CD4-positive, alpha-beta memory T cell (primary cell): Measurements from ENCODE around the gene DMAC2L. TPM values are rescaled to one million over a fixed set of nuclear protein-coding genes. Genes with fewer than 3 reads are reported as not detected.
A peak's percentile ranks its signal among the peaks of the same experiment; 100 is the strongest.

Experiments used
- CTCF ChIA-PET: fragments of 350-600 bp; sonication (Branson Sonifier 250); formaldehyde crosslinking; loops from one replicate; lab custom pipeline; 2021; ENCODE audit warnings: inconsistent platforms; ENCODE audit not compliant: partially characterized antibody; lab: Charles Lee
- POLR2A ChIA-PET: fragments of 350-600 bp; sonication (Branson Sonifier 250); formaldehyde crosslinking; loops from one replicate; lab custom pipeline; 2021; ENCODE audit not compliant: partially characterized antibody; lab: Charles Lee
- DNase-seq, 5 donors: peaks; one replicate each; pipeline versions ENCODE4 v3.0.0 to v3.0.0-alpha.2; 2020 to 2022; ENCODE audit warnings: mixed read lengths in 1 of 5
- H3K27ac ChIP-seq: one replicate; pipeline ENCODE4 v1.7.0; 2013; ENCODE audit warnings: low read depth, low read length
- H3K27me3 ChIP-seq: 2 replicates; pipeline ENCODE4 v1.7.0; 2013; ENCODE audit warnings: mild to moderate bottlenecking, low read length, moderate library complexity; ENCODE audit not compliant: insufficient read depth
- H3K36me3 ChIP-seq: 2 replicates; pipeline ENCODE4 v1.7.0; 2013; ENCODE audit warnings: mild to moderate bottlenecking, low read length, moderate library complexity; ENCODE audit not compliant: insufficient read depth
- H3K4me1 ChIP-seq: 2 replicates; pipeline ENCODE4 v1.7.0; 2013; ENCODE audit warnings: mild to moderate bottlenecking, low read length, moderate library complexity; ENCODE audit not compliant: insufficient read depth
- H3K4me3 ChIP-seq, 2 donors: one replicate each; pipeline ENCODE4 v1.7.0; 2013; ENCODE audit warnings: low read length in 2 of 2, mild to moderate bottlenecking in 1 of 2
- H3K9me3 ChIP-seq, 2 donors: one replicate each; pipeline ENCODE4 v1.7.0; 2013; ENCODE audit warnings: low read length in 2 of 2, control low read depth in 1 of 2; ENCODE audit not compliant: control insufficient read depth in 1 of 2
- H3K27ac Mint-ChIP-seq, 7 donors: one replicate each; pipeline ENCODE4 v1.8.0; 2020 to 2021; ENCODE audit warnings: mixed read lengths in 7 of 7, mild to moderate bottlenecking in 6 of 7, inconsistent platforms in 3 of 7, moderate library complexity in 3 of 7
- H3K27me3 Mint-ChIP-seq, 2 donors: one replicate each; pipeline ENCODE4 v1.8.0; 2020 to 2021; ENCODE audit warnings: mixed read lengths in 2 of 2
- H3K36me3 Mint-ChIP-seq, 2 donors: one replicate each; pipeline ENCODE4 v1.8.0; 2020 to 2021; ENCODE audit warnings: mixed read lengths in 2 of 2, inconsistent platforms in 1 of 2, mild to moderate bottlenecking in 1 of 2
- H3K4me1 Mint-ChIP-seq, 4 donors: one replicate each; pipeline ENCODE4 v1.8.0; 2020 to 2021; ENCODE audit warnings: mixed read lengths in 4 of 4, mild to moderate bottlenecking in 1 of 4
- H3K4me3 Mint-ChIP-seq, 8 donors: one replicate each; pipeline ENCODE4 v1.8.0; 2020 to 2021; ENCODE audit warnings: mixed read lengths in 8 of 8, mild to moderate bottlenecking in 7 of 8, moderate library complexity in 6 of 8, inconsistent platforms in 3 of 8
- H3K9me3 Mint-ChIP-seq, 8 donors: one replicate each; pipeline ENCODE4 v1.8.0; 2020 to 2021; ENCODE audit warnings: mixed read lengths in 8 of 8, mild to moderate bottlenecking in 5 of 8, inconsistent platforms in 3 of 8, moderate library complexity in 1 of 8
- intact Hi-C: fragments of 100-400 bp; cut with micrococcal nuclease; formaldehyde crosslinking; loops from one replicate; pipeline ENCODE4 v1.15.1; 2023
- polyA plus RNA-seq, 2 donors: library from polyadenylated mRNA; unstranded; fragments of 300-500 nt; fragmentation: Illumina TruSeq; gene quantifications; one replicate each; pipeline ENCODE4 v1.2.3, GENCODE V29; 2021
- total RNA-seq, 2 experiments: library from RNA; stranded (reverse); gene quantifications; one replicate each; pipeline ENCODE4 v1.2.3, GENCODE V29; 2021

DMAC2L gene
- total and polyA plus RNA-seq, 4 experiments from 2014 or later = 14.3 to 19.5 (median 17.4) TPM

DNA sequence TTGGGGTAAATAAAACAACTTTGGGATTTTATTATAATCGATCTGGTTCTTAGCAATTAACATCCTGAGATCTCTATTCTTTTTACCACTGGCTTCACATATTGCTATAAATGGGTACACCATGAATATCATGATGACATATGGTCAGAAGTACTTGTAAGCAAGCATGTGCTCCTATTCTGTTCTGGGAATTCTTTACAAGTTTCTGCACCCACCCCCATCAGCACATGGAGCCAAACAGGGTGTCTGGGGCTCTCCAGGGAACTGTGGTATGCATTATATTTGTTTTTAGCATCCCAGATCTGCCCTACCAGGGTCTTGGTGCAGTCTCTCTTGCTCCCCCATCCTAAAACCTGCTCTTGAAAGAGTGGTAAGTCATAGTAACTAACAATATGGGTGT is 31.3 kb downstream of the DMAC2L start:
- ChIA-PET POLR2A (no interaction called here), CTCF (no interaction called here)
- DNase-seq = no peak
- H3K36me3 ChIP-seq = peaks cover 6% of the 10 kb centered on the region
- H3K27me3 ChIP-seq = no peaks in the 10 kb centered on the region
- H3K27ac Mint-ChIP-seq = no peak overlapping the region
- no peak overlapping the region for H3K4me3 ChIP-seq
- no peaks in the 10 kb centered on the region for H3K4me1 ChIP-seq
- intact Hi-C loops = no loop called here
- H3K9me3 Mint-ChIP-seq = no peaks in the 10 kb centered on the region
- peaks cover 0 to 11% (median 6%) of the 10 kb centered on the region in 4 donors for H3K4me1 Mint-ChIP-seq
- H3K9me3 ChIP-seq = no peaks in the 10 kb centered on the region
- peaks cover 9 to 21% of the 10 kb centered on the region in 2 donors for H3K36me3 Mint-ChIP-seq
- H3K27ac ChIP-seq = no peak overlapping the region
- no peaks in the 10 kb centered on the region for H3K27me3 Mint-ChIP-seq
- H3K4me3 Mint-ChIP-seq = no peak overlapping the region

DNA sequence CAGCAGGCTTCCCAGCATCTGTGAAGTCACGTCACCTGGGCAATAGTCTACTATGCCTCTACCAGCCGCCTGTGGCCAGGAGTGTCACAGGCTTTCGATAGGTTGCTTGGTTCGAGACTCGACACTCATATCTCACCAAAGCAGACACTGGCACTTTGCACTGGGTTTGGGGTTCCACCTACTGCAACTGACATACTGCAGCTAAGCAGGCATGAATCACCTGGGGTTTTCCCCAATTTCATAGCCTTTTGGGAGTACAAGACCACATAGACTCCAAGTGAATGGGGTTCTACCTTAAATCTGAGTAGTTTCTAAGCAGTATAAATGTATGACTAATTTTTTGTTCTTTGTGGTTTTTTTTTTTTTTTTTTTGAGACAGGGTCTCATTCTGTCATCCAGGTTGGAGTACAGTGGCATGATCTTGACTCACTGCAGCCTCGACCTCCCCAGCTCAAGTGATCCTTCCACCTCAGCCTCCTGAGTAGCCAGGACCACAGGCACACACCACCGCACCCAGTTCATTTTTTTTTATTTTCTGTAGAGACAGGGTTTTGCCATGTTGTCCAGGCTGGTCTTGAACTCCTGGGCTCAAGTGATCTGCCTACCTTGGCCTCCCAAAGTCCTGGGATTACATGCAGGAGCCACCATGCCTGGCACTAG is 32.1 kb downstream of the DMAC2L start:
- H3K27me3 ChIP-seq = no peaks in the 10 kb centered on the region
- no peak overlapping the region for H3K4me3 Mint-ChIP-seq
- no peak overlapping the region for H3K4me3 ChIP-seq
- H3K4me1 ChIP-seq = no peaks in the 10 kb centered on the region
- CTCF ChIA-PET = interaction anchor here (0.8 kb wide), 1 partner anchor 23 kb away, joined by 3 read pairs; no protein-coding TSS in a partner anchor
- intact Hi-C loops = no loop called here
- H3K36me3 Mint-ChIP-seq = peaks cover 14 to 16% of the 10 kb centered on the region in 2 donors
- H3K9me3 ChIP-seq = no peaks in the 10 kb centered on the region
- H3K36me3 ChIP-seq = peaks cover 6% of the 10 kb centered on the region
- DNase-seq = peak in 1 of 5 donors; percentile 72
- POLR2A ChIA-PET = interaction anchor here (1.3 kb wide), 1 partner anchor 20 kb away, joined by 3 read pairs; no protein-coding TSS in a partner anchor
- H3K27ac ChIP-seq = no peak overlapping the region
- no peaks in the 10 kb centered on the region for H3K9me3 Mint-ChIP-seq
- peak overlapping the region in 5 of 7 donors; percentile 5 to 63 (median 18) for H3K27ac Mint-ChIP-seq
- H3K4me1 Mint-ChIP-seq = peaks cover 0 to 11% (median 6%) of the 10 kb centered on the region in 4 donors
- no peaks in the 10 kb centered on the region for H3K27me3 Mint-ChIP-seq

DNA sequence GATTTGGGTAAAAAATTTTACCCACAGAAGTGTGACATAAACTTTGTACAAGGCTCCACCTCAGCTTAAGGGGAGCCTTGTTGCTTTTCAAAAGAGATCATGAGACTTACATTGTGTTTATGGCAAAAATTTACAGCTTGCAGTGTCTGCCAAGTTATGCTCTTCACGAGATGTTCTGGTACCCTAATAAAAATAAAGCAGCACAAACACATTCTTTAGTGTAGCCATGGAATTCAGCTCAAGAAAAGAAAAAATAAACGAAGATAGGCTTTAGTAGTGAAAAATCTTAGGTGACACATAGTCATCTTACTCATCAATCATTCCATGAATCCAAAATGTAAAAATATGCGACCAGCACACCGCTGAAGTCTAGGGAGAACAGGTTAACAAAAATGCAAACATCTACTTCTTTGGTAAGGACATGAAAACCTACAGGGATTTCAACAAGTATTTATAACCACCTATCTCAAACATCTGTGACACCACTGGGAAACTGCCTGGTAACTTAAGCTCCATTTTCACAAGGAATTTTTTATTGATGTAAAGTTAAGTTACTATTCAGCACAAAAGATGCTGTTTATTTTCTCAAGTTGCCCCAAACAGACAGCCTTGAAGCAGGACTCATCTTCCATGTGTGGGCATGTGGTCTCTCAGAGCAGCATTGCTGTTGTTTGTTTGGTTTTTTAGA is 32.9 kb downstream of the DMAC2L start:
- Mint-ChIP-seq H3K9me3 (no peaks in the 10 kb centered on the region), H3K27ac (peak overlapping the region in 2 of 7 donors; percentile 18 to 83), H3K27me3 (no peaks in the 10 kb centered on the region), H3K4me3 (no peak overlapping the region), H3K36me3 (peaks cover 13 to 14% of the 10 kb centered on the region in 2 donors), H3K4me1 (peaks cover 0 to 11% (median 6%) of the 10 kb centered on the region in 4 donors)
- intact Hi-C loops = no loop called here
- Histone ChIP-seq H3K4me3 (no peak overlapping the region), H3K4me1 (no peaks in the 10 kb centered on the region), H3K27me3 (no peaks in the 10 kb centered on the region), H3K27ac (no peak overlapping the region), H3K36me3 (peaks cover 5% of the 10 kb centered on the region), H3K9me3 (no peaks in the 10 kb centered on the region)
- ChIA-PET POLR2A (interaction anchor here (1.3 kb wide), 1 partner anchor 19 kb away, joined by 3 read pairs; no protein-coding TSS in a partner anchor), CTCF (interaction anchor here (0.8 kb wide), 2 partner anchors 24 to 198 kb away, joined by 3 read pairs; no protein-coding TSS in a partner anchor)
- no peak for DNase-seq

DNA sequence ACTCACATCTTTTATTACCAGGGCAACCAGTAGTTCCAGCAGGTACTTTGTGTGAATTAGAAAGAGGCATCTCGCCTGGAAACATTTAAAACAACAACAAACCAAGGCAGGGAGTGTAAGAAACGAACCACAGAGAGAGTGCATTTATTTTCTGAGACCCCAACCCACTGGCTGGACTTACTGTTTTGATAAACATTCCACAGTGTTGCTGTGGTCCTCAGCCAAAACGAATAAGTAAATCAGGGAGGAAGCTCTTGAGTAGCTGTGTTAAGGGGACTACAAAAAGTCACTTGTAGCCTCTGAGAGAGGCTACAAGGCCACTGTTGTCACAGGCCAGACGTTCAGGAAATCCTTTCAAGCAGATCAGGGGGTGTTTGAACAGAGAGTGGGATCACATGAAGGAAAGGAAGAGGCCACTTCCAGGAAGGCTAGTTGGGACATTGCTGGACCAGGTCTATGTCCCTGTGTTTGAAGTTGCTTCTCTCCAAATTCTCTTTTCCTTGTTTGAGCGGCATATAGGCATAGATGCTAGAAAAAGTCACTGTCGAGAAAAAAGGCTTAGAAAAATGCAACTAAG is 33.8 kb downstream of the DMAC2L start:
- intact Hi-C loops = no loop called here
- no peaks in the 10 kb centered on the region for H3K36me3 ChIP-seq
- peaks cover 0 to 11% (median 6%) of the 10 kb centered on the region in 4 donors for H3K4me1 Mint-ChIP-seq
- H3K27ac Mint-ChIP-seq = peak overlapping the region in 1 of 7 donors; percentile 1
- ChIA-PET CTCF (interaction anchor here (0.8 kb wide), 1 partner anchor 197 kb away, joined by 3 read pairs; no protein-coding TSS in a partner anchor), POLR2A (interaction anchor here (0.7 to 1.3 kb wide), 2 partner anchors 18 to 30 kb away, joined by 3 read pairs; no protein-coding TSS in a partner anchor)
- H3K4me3 Mint-ChIP-seq = peak overlapping the region in 1 of 8 donors; percentile 61
- H3K27ac ChIP-seq = no peak overlapping the region
- no peaks in the 10 kb centered on the region for H3K27me3 Mint-ChIP-seq
- no peaks in the 10 kb centered on the region for H3K9me3 ChIP-seq
- DNase-seq = no peak
- no peaks in the 10 kb centered on the region for H3K4me1 ChIP-seq
- H3K4me3 ChIP-seq = no peak overlapping the region
- no peaks in the 10 kb centered on the region for H3K27me3 ChIP-seq
- H3K9me3 Mint-ChIP-seq = no peaks in the 10 kb centered on the region
- peaks cover 7 to 14% of the 10 kb centered on the region in 2 donors for H3K36me3 Mint-ChIP-seq

DNA sequence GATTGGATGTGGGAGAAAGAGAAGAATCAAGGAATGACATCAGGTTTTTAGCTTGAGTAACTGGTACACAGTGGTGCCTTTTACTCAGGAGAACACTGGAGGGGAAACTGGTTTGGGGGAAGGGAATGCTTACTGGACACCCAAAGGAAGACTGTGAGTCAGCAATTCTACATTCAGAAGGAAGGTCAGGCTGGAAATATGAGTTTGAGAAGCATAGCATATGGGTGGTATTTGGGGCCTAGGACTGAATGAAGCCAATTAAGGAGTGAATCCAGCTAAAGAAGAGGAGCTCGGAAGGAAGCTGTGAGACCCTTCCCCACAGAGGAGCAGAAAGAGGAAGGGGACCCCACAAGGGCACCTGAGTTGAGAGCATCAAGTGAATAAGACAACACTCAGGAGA is 35.4 kb downstream of the DMAC2L start:
- no peak for DNase-seq
- peaks cover 6 to 21% of the 10 kb centered on the region in 2 donors for H3K36me3 Mint-ChIP-seq
- no peak overlapping the region for H3K4me3 ChIP-seq
- H3K27me3 ChIP-seq = no peaks in the 10 kb centered on the region
- no peaks in the 10 kb centered on the region for H3K9me3 Mint-ChIP-seq
- H3K4me3 Mint-ChIP-seq = no peak overlapping the region
- ChIA-PET CTCF (interaction anchor here (1.7 kb wide), 1 partner anchor 9 kb away, joined by 3 read pairs; no protein-coding TSS in a partner anchor), POLR2A (no interaction called here)
- H3K27ac ChIP-seq = no peak overlapping the region
- H3K4me1 ChIP-seq = no peaks in the 10 kb centered on the region
- H3K27me3 Mint-ChIP-seq = no peaks in the 10 kb centered on the region
- intact Hi-C loops = no loop called here
- H3K9me3 ChIP-seq = no peaks in the 10 kb centered on the region
- no peaks in the 10 kb centered on the region for H3K36me3 ChIP-seq
- peak overlapping the region in 3 of 7 donors; percentile 20 to 75 (median 74) for H3K27ac Mint-ChIP-seq
- peaks cover 0 to 9% (median 6%) of the 10 kb centered on the region in 4 donors for H3K4me1 Mint-ChIP-seq

DNA sequence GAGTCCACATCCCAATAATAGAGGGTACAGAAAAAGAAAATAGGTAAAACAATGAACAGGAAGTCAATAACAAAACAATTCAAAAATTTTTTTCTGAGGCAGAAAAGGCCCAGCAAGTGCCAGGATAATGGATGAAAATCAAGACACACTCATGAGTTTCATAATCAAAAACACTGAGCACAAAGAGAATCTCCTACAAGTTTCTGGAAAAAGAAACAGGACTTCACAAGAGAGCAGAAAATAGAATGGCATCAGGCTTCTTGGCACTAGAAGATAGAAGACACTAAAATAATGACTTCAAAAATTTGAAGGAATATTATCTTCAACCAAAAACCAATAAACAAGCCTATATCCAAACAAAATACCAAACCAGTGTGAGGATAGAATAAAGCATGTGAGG is 36.8 kb downstream of the DMAC2L start:
- intact Hi-C loops = no loop called here
- CTCF ChIA-PET = interaction anchor here (1.3 kb wide), 1 partner anchor 20 kb away, joined by 3 read pairs; no protein-coding TSS in a partner anchor

More for the DNA sequence above, 36.8 kb downstream of the DMAC2L start:
- H3K27me3 ChIP-seq = no peaks in the 10 kb centered on the region
- Mint-ChIP-seq H3K4me1 (peaks cover 0 to 4% (median 2%) of the 10 kb centered on the region in 4 donors), H3K27ac (peak overlapping the region in 1 of 7 donors; percentile 29), H3K4me3 (no peak overlapping the region), H3K27me3 (no peaks in the 10 kb centered on the region), H3K9me3 (no peaks in the 10 kb centered on the region), H3K36me3 (peaks cover 10 to 25% of the 10 kb centered on the region in 2 donors)
- DNase-seq = no peak
- no peaks in the 10 kb centered on the region for H3K36me3 ChIP-seq
- H3K9me3 ChIP-seq = no peaks in the 10 kb centered on the region
- no peak overlapping the region for H3K4me3 ChIP-seq
- H3K4me1 ChIP-seq = no peaks in the 10 kb centered on the region
- POLR2A ChIA-PET = no interaction called here
- H3K27ac ChIP-seq = no peak overlapping the region
